Kasumi-1 (cell line): ENCODE measurements around the gene SLC25A43.

ENCODE experiments used
- DNase-seq, 2 experiments: peaks; one replicate each; lab custom pipeline; 2025; lab: John Stamatoyannopoulos, UW

The SLC25A43 gene

GRCh38 chrX:119500061-119500800 is 101.1 kb downstream of the SLC25A43 start:
- DNase-seq: no peak

DNA sequence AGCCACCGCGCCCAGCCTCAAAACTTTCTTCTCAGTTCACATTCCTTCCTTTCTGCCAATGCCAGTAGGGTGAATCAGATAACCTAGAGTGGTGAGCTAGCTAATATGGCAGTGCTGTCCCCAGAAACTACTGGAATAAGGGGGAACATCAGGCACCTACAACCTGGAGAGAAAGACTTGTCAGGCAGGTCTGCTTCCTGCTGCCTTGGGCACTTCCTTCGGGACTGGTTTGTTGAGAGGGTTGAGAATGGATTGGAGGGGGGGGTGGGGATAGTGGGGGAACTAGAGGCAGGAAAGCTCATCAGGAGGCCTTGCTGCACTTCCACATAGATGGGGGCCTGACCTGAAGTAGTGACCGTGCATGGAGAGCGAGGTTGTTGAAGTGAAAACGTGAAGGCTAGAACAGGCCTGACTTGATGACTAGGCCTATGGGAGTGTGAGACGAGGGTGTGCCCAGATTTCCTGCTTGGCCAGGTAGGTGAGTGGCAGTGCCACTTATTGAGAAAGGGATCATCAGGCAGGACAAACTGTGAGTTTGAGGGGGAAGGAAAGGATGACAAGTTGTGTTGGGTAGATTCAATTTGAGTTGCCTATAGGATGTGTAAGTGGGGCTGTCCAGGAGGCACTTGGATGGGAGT is 102.5 kb downstream of the SLC25A43 start:
- no peak for DNase-seq

DNA sequence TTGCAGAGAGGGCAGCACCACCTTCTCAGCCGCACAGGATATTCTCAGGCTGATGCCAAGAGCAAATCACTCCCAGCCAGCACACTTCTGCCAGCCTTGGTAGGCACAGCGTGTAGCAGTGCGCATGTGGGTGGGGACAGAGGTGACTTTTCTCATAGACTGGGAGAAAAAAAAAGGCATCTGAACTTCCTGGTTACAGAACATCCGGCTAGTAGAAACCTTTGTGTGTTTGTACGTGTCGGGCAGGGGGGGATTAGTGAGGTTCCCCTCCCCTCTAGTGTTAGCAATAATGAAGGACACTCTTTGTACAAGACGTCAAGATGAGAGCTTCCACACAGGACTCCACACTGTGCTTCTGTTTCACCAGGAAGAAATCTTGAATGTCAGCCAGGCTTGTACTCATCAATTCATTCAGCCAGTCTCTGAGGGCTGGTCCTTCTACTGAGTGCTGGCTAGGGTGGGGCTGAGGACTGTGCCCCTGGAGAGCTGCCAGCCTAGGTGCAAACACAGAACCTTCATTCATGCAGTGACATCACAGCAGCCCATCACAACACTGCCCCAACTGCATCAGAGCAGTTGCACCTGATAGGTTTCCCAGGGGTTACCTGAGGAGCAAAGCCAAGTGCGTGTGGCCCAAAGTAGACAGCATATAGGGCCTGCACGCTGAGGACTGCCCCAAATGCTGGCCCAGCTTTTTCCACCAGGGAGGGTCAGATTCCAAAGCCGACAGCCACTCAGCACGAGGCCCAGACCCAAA is 103.8 kb downstream of the SLC25A43 start:
- no peak for DNase-seq

DNA sequence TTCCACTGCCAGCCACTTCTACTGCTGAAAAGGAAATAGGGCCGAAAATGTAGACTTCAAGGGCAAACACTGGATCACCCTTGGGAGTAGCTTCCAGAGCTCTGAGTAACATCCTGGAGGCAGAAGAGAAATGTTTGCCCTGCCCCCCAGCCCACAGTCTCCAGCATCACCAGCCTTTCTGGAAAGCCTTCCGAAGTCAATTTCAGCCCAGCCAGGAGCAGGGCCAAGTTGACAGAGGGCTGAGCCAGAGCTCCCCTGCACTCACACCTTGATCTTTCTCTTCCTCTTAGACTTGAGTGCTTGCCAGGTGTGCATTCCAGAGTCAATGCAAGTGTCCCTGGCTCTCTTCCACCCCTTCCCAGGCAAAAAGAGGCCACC is 104.3 kb downstream of the SLC25A43 start:
- DNase-seq: no peak
